CD14-positive monocyte (primary cell): ENCODE measurements around the gene OGFOD3. TPM values are rescaled to one million over a fixed set of nuclear protein-coding genes. Genes with fewer than 3 reads are reported as not detected.

Experiments used
- DNase-seq, 3 donors: peaks; one replicate each; pipeline ENCODE4 v3.0.0-alpha.2; 2011 to 2022
- H2AFZ ChIP-seq: 2 replicates; pipeline ENCODE4 v1.6.0; 2012; ENCODE audit warnings: mild to moderate bottlenecking, low read depth, low read length, inconsistent platforms; ENCODE audit not compliant: insufficient read depth, poor library complexity, severe bottlenecking
- H3K27ac ChIP-seq, 2 donors: 1 replicate in 1 of 2; 2 replicates in 1 of 2; pipeline ENCODE4 v1.5.1; 2012 to 2013; ENCODE audit warnings: low read length in 2 of 2, control low read depth in 1 of 2, inconsistent platforms in 1 of 2, low read depth in 1 of 2, mild to moderate bottlenecking in 1 of 2
- H3K27me3 ChIP-seq, 2 donors: one replicate each; pipeline versions ENCODE4 v1.6.0 to v1.6.1; 2011 to 2013; ENCODE audit warnings: low read length in 2 of 2; ENCODE audit not compliant: control insufficient read depth in 2 of 2, insufficient read depth in 2 of 2
- H3K36me3 ChIP-seq, 2 donors: replicated peaks in 1 of 2; 1 replicate in 1 of 2; 2 replicates in 1 of 2; pipeline versions ENCODE4 v1.5.1 to v1.6.1; 2012 to 2013; ENCODE audit warnings: low read length in 2 of 2, control low read depth in 1 of 2, inconsistent platforms in 1 of 2, mild to moderate bottlenecking in 1 of 2; ENCODE audit not compliant: insufficient read depth in 2 of 2, control insufficient read depth in 1 of 2
- H3K4me1 ChIP-seq, 2 donors: 1 replicate in 1 of 2; 2 replicates in 1 of 2; pipeline versions ENCODE4 v1.5.1 to v1.6.1; 2012 to 2013; ENCODE audit warnings: low read length in 2 of 2, control low read depth in 1 of 2, inconsistent platforms in 1 of 2, mild to moderate bottlenecking in 1 of 2, moderate library complexity in 1 of 2; ENCODE audit not compliant: insufficient read depth in 2 of 2, control insufficient read depth in 1 of 2
- H3K4me2 ChIP-seq: replicated peaks from 2 replicates; pipeline ENCODE3; 2012; ENCODE audit warnings: low read length, moderate library complexity, mild to moderate bottlenecking; ENCODE audit not compliant: poor library complexity, severe bottlenecking; ENCODE audit errors: extremely low read depth
- H3K4me3 ChIP-seq, 3 experiments: fragments of 200-600 bp in 1 of 3; sonication (generic) in 1 of 3; replicated peaks in 1 of 3; 1 replicate in 2 of 3; 2 replicates in 1 of 3; pipeline ENCODE4 v1.5.1; 2011 to 2013; ENCODE audit warnings: low read length in 3 of 3, mild to moderate bottlenecking in 3 of 3, control low read depth in 2 of 3, low read depth in 2 of 3, inconsistent platforms in 1 of 3, moderate library complexity in 1 of 3
- H3K79me2 ChIP-seq: 2 replicates; pipeline ENCODE4 v1.6.0; 2012; ENCODE audit warnings: mild to moderate bottlenecking, control low read depth, inconsistent platforms, low read length, moderate library complexity; ENCODE audit not compliant: insufficient read depth
- H3K9ac ChIP-seq: 2 replicates; pipeline ENCODE4 v1.6.0; 2017; ENCODE audit warnings: low read length, mild to moderate bottlenecking; ENCODE audit not compliant: insufficient read depth, poor library complexity, severe bottlenecking
- H3K9me3 ChIP-seq, 2 donors: replicated peaks in 1 of 2; 1 replicate in 1 of 2; 2 replicates in 1 of 2; pipeline versions ENCODE4 v1.5.1 to v1.6.1; 2012 to 2013; ENCODE audit warnings: low read length in 2 of 2, control low read depth in 1 of 2; ENCODE audit not compliant: control insufficient read depth in 1 of 2, insufficient read depth in 1 of 2
- H4K20me1 ChIP-seq: 2 replicates; pipeline ENCODE4 v1.6.0; 2012; ENCODE audit warnings: mild to moderate bottlenecking, low read length, control low read depth, moderate library complexity; ENCODE audit not compliant: insufficient read depth
- H3K27ac Mint-ChIP-seq, 7 donors: one replicate each; pipeline ENCODE4 v1.8.0; 2020; ENCODE audit warnings: mild to moderate bottlenecking in 7 of 7, mixed read lengths in 7 of 7, moderate library complexity in 6 of 7, inconsistent platforms in 2 of 7
- H3K27me3 Mint-ChIP-seq, 3 donors: one replicate each; pipeline ENCODE4 v1.8.0; 2021 to 2022; ENCODE audit warnings: low read depth in 3 of 3, mild to moderate bottlenecking in 3 of 3, mixed read lengths in 3 of 3, moderate library complexity in 3 of 3, inconsistent platforms in 1 of 3
- H3K36me3 Mint-ChIP-seq, 2 donors: one replicate each; pipeline ENCODE4 v1.8.0; 2020; ENCODE audit warnings: mixed read lengths in 2 of 2, inconsistent platforms in 1 of 2, mild to moderate bottlenecking in 1 of 2
- H3K4me1 Mint-ChIP-seq: one replicate; pipeline ENCODE4 v1.8.0; 2020; ENCODE audit warnings: mild to moderate bottlenecking, mixed read lengths
- H3K4me3 Mint-ChIP-seq, 2 donors: one replicate each; pipeline ENCODE4 v1.8.0; 2020; ENCODE audit warnings: mild to moderate bottlenecking in 2 of 2, mixed read lengths in 2 of 2, moderate library complexity in 1 of 2
- H3K9me3 Mint-ChIP-seq, 7 donors: one replicate each; pipeline ENCODE4 v1.8.0; 2020 to 2022; ENCODE audit warnings: mixed read lengths in 7 of 7, mild to moderate bottlenecking in 6 of 7, moderate library complexity in 6 of 7, inconsistent platforms in 2 of 7
- CTCF ChIP-seq: fragments of 200-600 bp; IDR thresholded peaks from one replicate; pipeline ENCODE4 v1.8.0; 2022; ENCODE audit warnings: antibody characterized with exemption, mild to moderate bottlenecking
- WGBS: methylation state at CpG from one replicate; pipeline ENCODE4 v1.1.5; 2013; ENCODE audit warnings: missing lambda C conversion rate; ENCODE audit not compliant: insufficient coverage; 5-methylcytosine and 5-hydroxymethylcytosine counted together
- intact Hi-C, 2 donors: fragments of 100-400 bp; cut with micrococcal nuclease; formaldehyde crosslinking; loops; one replicate each; pipeline versions ENCODE4 v1.15.0 to v1.15.1; 2023
- polyA plus RNA-seq, 3 donors: library from polyadenylated mRNA; depleted of rRNA in 1 of 3; unstranded in 2 of 3; stranded (reverse) in 1 of 3; fragments of 300-500 nt in 2 of 3; fragments of >200 nt in 1 of 3; fragmentation: Illumina TruSeq in 2 of 3; gene quantifications; 1 replicate in 2 of 3; 2 replicates in 1 of 3; pipeline ENCODE4 v1.2.3, GENCODE V29; 2012 to 2021

The OGFOD3 gene
- polyA plus RNA-seq, 3 donors, result 17.9 to 36.4 (median 25.2) TPM

GRCh38 chr17:82386255-82386831 is 32.0 kb downstream of the OGFOD3 start:
- Histone ChIP-seq H3K36me3 (no peaks in the 10 kb centered on the region), H4K20me1 (no peaks in the 10 kb centered on the region), H2AFZ (no peak overlapping the region), H3K79me2 (no peaks in the 10 kb centered on the region), H3K27me3 (peaks cover 0 to 29% of the 10 kb centered on the region in 2 donors), H3K9me3 (no peaks in the 10 kb centered on the region), H3K9ac (no peak overlapping the region), H3K4me3 (no peak overlapping the region), H3K27ac (no peak overlapping the region), H3K4me2 (no peak overlapping the region), H3K4me1 (peaks cover 10 to 11% of the 10 kb centered on the region in 2 donors)
- DNase-seq, result no peak
- H3K4me1 Mint-ChIP-seq, result peaks cover 14% of the 10 kb centered on the region
- 84% methylated on average over 9 of the region's 17 CpGs for WGBS
- no peak overlapping the region for H3K4me3 Mint-ChIP-seq
- H3K27ac Mint-ChIP-seq, result no peak overlapping the region
- peaks cover 0 to 7% (median 0%) of the 10 kb centered on the region in 7 donors for H3K9me3 Mint-ChIP-seq
- intact Hi-C loops, result no loop called here
- peaks cover 0 to under 1% of the 10 kb centered on the region in 2 donors for H3K36me3 Mint-ChIP-seq
- H3K27me3 Mint-ChIP-seq, result peaks cover 21 to 49% (median 32%) of the 10 kb centered on the region in 3 donors
- TF ChIP-seq CTCF, result no peak

GRCh38 chr17:82385559-82386254 is 32.7 kb downstream of the OGFOD3 start:
- no peak overlapping the region for H3K27ac ChIP-seq
- no peaks in the 10 kb centered on the region for H3K36me3 ChIP-seq
- Mint-ChIP-seq H3K4me3 (no peak overlapping the region), H3K9me3 (peaks cover 0 to 8% (median 0%) of the 10 kb centered on the region in 7 donors), H3K36me3 (no peaks in the 10 kb centered on the region), H3K27me3 (peaks cover 24 to 50% (median 35%) of the 10 kb centered on the region in 3 donors), H3K4me1 (peaks cover 14% of the 10 kb centered on the region), H3K27ac (no peak overlapping the region)
- peaks cover 10 to 11% of the 10 kb centered on the region in 2 donors for H3K4me1 ChIP-seq
- H2AFZ ChIP-seq, result no peak overlapping the region
- peaks cover 0 to 29% of the 10 kb centered on the region in 2 donors for H3K27me3 ChIP-seq
- intact Hi-C loops, result no loop called here
- no peak for DNase-seq
- no peaks in the 10 kb centered on the region for H4K20me1 ChIP-seq
- H3K4me3 ChIP-seq, result no peak overlapping the region
- H3K9me3 ChIP-seq, result no peaks in the 10 kb centered on the region
- no peak overlapping the region for H3K9ac ChIP-seq
- H3K4me2 ChIP-seq, result no peak overlapping the region
- TF ChIP-seq CTCF, result no peak
- H3K79me2 ChIP-seq, result no peaks in the 10 kb centered on the region
- 62% methylated on average over 18 of the region's 26 CpGs for WGBS
